SKM-1 (cell line): ENCODE data around the gene SS18L1.
A peak's percentile ranks its signal among the peaks of the same experiment; 100 is the strongest.
"Not testable (repeated sequence)": the region's sequence is repeated elsewhere in the genome, so short reads cannot be mapped to it uniquely, and the experiment has no call there.

Experiments used
- DNase-seq: peaks from one replicate; lab custom pipeline; 2025; ENCODE audit not compliant: unreplicated experiment; lab: John Stamatoyannopoulos, UW

Gene SS18L1

GRCh38 chr20:62143081-62143956, at the start of gene SS18L1, which contains the start of gene PSMA7:
Gene SS18L1, plus strand, starts transcription at chr20:62143769. Its CDS starts 52 bp downstream, at chr20:62143821.
Gene PSMA7, minus strand, starts transcription at chr20:62143394. Its CDS starts 91 bp downstream, at chr20:62143303.
- DNase-seq: peak; percentile 56

- no peak for DNase-seq
Observed at GRCh38 chr20:62096421-62097380, 46.9 kb upstream of the SS18L1 start.

- DNase-seq: no peak
Observed at GRCh38 chr20:62097881-62098407, 45.6 kb upstream of the SS18L1 start.

GRCh38 chr20:62101078-62101477, 42.5 kb upstream of the SS18L1 start:
- DNase-seq: no peak

GRCh38 chr20:62103508-62104233, 39.9 kb upstream of the SS18L1 start:
- DNase-seq: no peak

GRCh38 chr20:62104234-62104789, 39.3 kb upstream of the SS18L1 start:
- DNase-seq: no peak

- no peak for DNase-seq
Observed at GRCh38 chr20:62104791-62105345, 38.7 kb upstream of the SS18L1 start.

- no peak for DNase-seq
Observed at GRCh38 chr20:62105592-62105991, 38.0 kb upstream of the SS18L1 start.

- no peak for DNase-seq
Observed at GRCh38 chr20:62111148-62111547, 32.4 kb upstream of the SS18L1 start.

- DNase-seq: no peak
Observed at GRCh38 chr20:62112368-62112767, 31.2 kb upstream of the SS18L1 start.

- DNase-seq: no peak
Observed at GRCh38 chr20:62114894-62115293, 28.7 kb upstream of the SS18L1 start.

GRCh38 chr20:62115800-62116407, 27.7 kb upstream of the SS18L1 start:
- DNase-seq: not testable (repeated sequence)

- no peak for DNase-seq
Observed at GRCh38 chr20:62116558-62117361, 26.8 kb upstream of the SS18L1 start.

- DNase-seq: no peak
Observed at GRCh38 chr20:62117362-62117646, 26.3 kb upstream of the SS18L1 start.

GRCh38 chr20:62117658-62118057, 25.9 kb upstream of the SS18L1 start:
- DNase-seq: no peak

GRCh38 chr20:62118113-62119043, 25.2 kb upstream of the SS18L1 start:
- no peak for DNase-seq

- DNase-seq: no peak
Observed at GRCh38 chr20:62119115-62119514, 24.5 kb upstream of the SS18L1 start.
